ENCODE measurements around the gene TTLL3. TPM values are rescaled to one million over a fixed set of nuclear protein-coding genes. Genes with fewer than 3 reads are reported as not detected.
"Not testable (repeated sequence)": the region's sequence is repeated elsewhere in the genome, so short reads cannot be mapped to it uniquely, and the experiment has no call there.

TTLL3 gene
- polyA plus RNA-seq, 1 donor (not counting 4 experiments of a cell fraction or from before 2014, with no cell fraction given) = 11.3 TPM

- no peaks in the 10 kb centered on the region for H4K20me1 ChIP-seq (ENCODE audit: control insufficient read depth, extremely low read depth, insufficient read depth, low read length)
- no peaks in the 10 kb centered on the region for H3K9me1 ChIP-seq (ENCODE audit: control insufficient read depth, extremely low read depth, insufficient read depth, low read length)
- H3K4me3 ChIP-seq (ENCODE audit: control insufficient read depth in 2 of 3, extremely low read depth in 1 of 3, insufficient read depth in 2 of 3, low read depth in 1 of 3, low read length in 3 of 3) = no peak overlapping the region
- H3K27me3 ChIP-seq (ENCODE audit: control insufficient read depth, extremely low read depth, insufficient read depth, low read length) = no peaks in the 10 kb centered on the region
- H2AFZ ChIP-seq (ENCODE audit: control insufficient read depth, low read length) = no peak overlapping the region
- no peaks in the 10 kb centered on the region for H3K36me3 ChIP-seq (ENCODE audit: control insufficient read depth in 2 of 2, extremely low read depth in 1 of 2, insufficient read depth in 2 of 2, low read length in 2 of 2)
- peaks cover 3% of the 10 kb centered on the region for H3K4me1 ChIP-seq (ENCODE audit: control insufficient read depth, extremely low read depth, insufficient read depth, low read length)
- dilution Hi-C loops (cut with MboI; ENCODE audit: extremely low pct_ligation_motif_present, low sequenced_read_pairs) = no loop called here
- FAIRE-seq (no peak), DNase-seq (ENCODE audit: low read depth, low spot score) (no peak)
- no peaks in the 10 kb centered on the region for H3K79me2 ChIP-seq (ENCODE audit: control insufficient read depth, insufficient read depth, low read length)
- H3K4me2 ChIP-seq (ENCODE audit: control insufficient read depth, extremely low read depth, insufficient read depth, low read depth, low read length) = no peak overlapping the region
- no peak overlapping the region for H3K27ac ChIP-seq (ENCODE audit: control insufficient read depth, insufficient read depth, low read length)
- H3K9ac ChIP-seq (ENCODE audit: control insufficient read depth, extremely low read depth, insufficient read depth, low read length) = no peak overlapping the region
- no peak for TF ChIP-seq CTCF (optimal IDR thresholded peaks at IDR 0.05 in 1 of 3, IDR thresholded peaks at IDR 0.05 in 1 of 3, conservative IDR thresholded peaks at IDR 0.05 in 1 of 3; ENCODE audit: extremely low read depth in 1 of 3, insufficient read depth in 2 of 3, low read length in 3 of 3)
- no peak for TF ChIP-seq EZH2 (IDR thresholded peaks at IDR 0.05; ENCODE audit: low read length)
- no peaks in the 10 kb centered on the region for H3K9me3 ChIP-seq (ENCODE audit: control insufficient read depth, low read depth, low read length)
Measured at GRCh38 chr3:9869955-9870354, 59.9 kb downstream of the TTLL3 start.

- Histone ChIP-seq H3K4me3 (ENCODE audit: control insufficient read depth in 2 of 3, extremely low read depth in 1 of 3, insufficient read depth in 2 of 3, low read depth in 1 of 3, low read length in 3 of 3) (no peak overlapping the region), H2AFZ (ENCODE audit: control insufficient read depth, low read length) (no peak overlapping the region), H3K4me1 (ENCODE audit: control insufficient read depth, extremely low read depth, insufficient read depth, low read length) (peaks cover 3% of the 10 kb centered on the region), H3K4me2 (ENCODE audit: control insufficient read depth, extremely low read depth, insufficient read depth, low read depth, low read length) (no peak overlapping the region), H3K9me3 (ENCODE audit: control insufficient read depth, low read depth, low read length) (no peaks in the 10 kb centered on the region), H3K79me2 (ENCODE audit: control insufficient read depth, insufficient read depth, low read length) (no peaks in the 10 kb centered on the region), H3K36me3 (ENCODE audit: control insufficient read depth in 2 of 2, extremely low read depth in 1 of 2, insufficient read depth in 2 of 2, low read length in 2 of 2) (no peaks in the 10 kb centered on the region), H4K20me1 (ENCODE audit: control insufficient read depth, extremely low read depth, insufficient read depth, low read length) (no peaks in the 10 kb centered on the region), H3K27me3 (ENCODE audit: control insufficient read depth, extremely low read depth, insufficient read depth, low read length) (no peaks in the 10 kb centered on the region), H3K9ac (ENCODE audit: control insufficient read depth, extremely low read depth, insufficient read depth, low read length) (no peak overlapping the region), H3K27ac (ENCODE audit: control insufficient read depth, insufficient read depth, low read length) (peak overlapping the region; percentile 13), H3K9me1 (ENCODE audit: control insufficient read depth, extremely low read depth, insufficient read depth, low read length) (no peaks in the 10 kb centered on the region)
- DNase-seq (ENCODE audit: low read depth, low spot score) (no peak), FAIRE-seq (no peak)
- dilution Hi-C loops (cut with MboI; ENCODE audit: extremely low pct_ligation_motif_present, low sequenced_read_pairs) = no loop called here
- TF ChIP-seq EZH2 (IDR thresholded peaks at IDR 0.05; ENCODE audit: low read length) (no peak), CTCF (optimal IDR thresholded peaks at IDR 0.05 in 1 of 3, IDR thresholded peaks at IDR 0.05 in 1 of 3, conservative IDR thresholded peaks at IDR 0.05 in 1 of 3; ENCODE audit: extremely low read depth in 1 of 3, insufficient read depth in 2 of 3, low read length in 3 of 3) (no peak)
Measured at GRCh38 chr3:9870978-9871377, 60.9 kb downstream of the TTLL3 start.

GRCh38 chr3:9872067-9872466 lies 62.0 kb downstream of the TTLL3 start:
- H4K20me1 ChIP-seq (ENCODE audit: control insufficient read depth, extremely low read depth, insufficient read depth, low read length); H3K9ac ChIP-seq (ENCODE audit: control insufficient read depth, extremely low read depth, insufficient read depth, low read length); FAIRE-seq; DNase-seq (ENCODE audit: low read depth, low spot score); H3K27me3 ChIP-seq (ENCODE audit: control insufficient read depth, extremely low read depth, insufficient read depth, low read length); H3K27ac ChIP-seq (ENCODE audit: control insufficient read depth, insufficient read depth, low read length); H2AFZ ChIP-seq (ENCODE audit: control insufficient read depth, low read length); H3K9me3 ChIP-seq (ENCODE audit: control insufficient read depth, low read depth, low read length); H3K9me1 ChIP-seq (ENCODE audit: control insufficient read depth, extremely low read depth, insufficient read depth, low read length); H3K36me3 ChIP-seq (ENCODE audit: control insufficient read depth in 2 of 2, extremely low read depth in 1 of 2, insufficient read depth in 2 of 2, low read length in 2 of 2); H3K4me3 ChIP-seq (ENCODE audit: control insufficient read depth in 2 of 3, extremely low read depth in 1 of 3, insufficient read depth in 2 of 3, low read depth in 1 of 3, low read length in 3 of 3); H3K4me2 ChIP-seq (ENCODE audit: control insufficient read depth, extremely low read depth, insufficient read depth, low read depth, low read length); H3K79me2 ChIP-seq (ENCODE audit: control insufficient read depth, insufficient read depth, low read length); dilution Hi-C loops (cut with MboI; ENCODE audit: extremely low pct_ligation_motif_present, low sequenced_read_pairs); H3K4me1 ChIP-seq (ENCODE audit: control insufficient read depth, extremely low read depth, insufficient read depth, low read length): not testable (repeated sequence)
